OCI-LY7 (cell line): Measurements from ENCODE around the gene DDRGK1. TPM values are rescaled to one million over a fixed set of nuclear protein-coding genes. Genes with fewer than 3 reads are reported as not detected.
A peak's percentile ranks its signal among the peaks of the same experiment; 100 is the strongest.

Source experiments
- BruUV-seq: library from RNA; stranded (reverse); fragments of 400-500 nt; replicated peaks from 2 replicates; lab custom pipeline; 2021; lab: Mats Ljungman, UMichigan
- CTCF ChIA-PET: fragments of 300-600 bp; sonication (Branson Sonifier 250); formaldehyde crosslinking; loops from one replicate; lab custom pipeline; 2022; ENCODE audit warnings: antibody characterized with exemption; ENCODE audit not compliant: unreplicated experiment; lab: Charles Lee
- POLR2A ChIA-PET: fragments of 300-600 bp; sonication (Branson Sonifier 250); formaldehyde crosslinking; loops from one replicate; lab custom pipeline; 2022; ENCODE audit warnings: antibody characterized with exemption; lab: Charles Lee
- DNase-seq: peaks from one replicate; pipeline ENCODE4 v3.0.0-alpha.2; 2015; ENCODE audit warnings: low spot score
- H2AFZ ChIP-seq: fragments of 200-600 bp; sonication (generic), shearing (Covaris generic); 2 replicates; pipeline ENCODE4 v1.6.1; 2014; ENCODE audit warnings: mild to moderate bottlenecking, antibody characterized with exemption, low read length, moderate library complexity
- H3K27ac ChIP-seq: fragments of 200-600 bp; sonication (generic); 2 replicates; pipeline ENCODE4 v1.5.1; 2014; ENCODE audit warnings: mixed run types, low read depth, mild to moderate bottlenecking, moderate library complexity, low read length, inconsistent platforms; ENCODE audit not compliant: poor library complexity, severe bottlenecking
- H3K36me3 ChIP-seq: fragments of 200-600 bp; sonication (generic); 2 replicates; pipeline ENCODE4 v1.6.1; 2014; ENCODE audit warnings: mild to moderate bottlenecking, antibody characterized with exemption, low read length, moderate library complexity, mixed read lengths; ENCODE audit not compliant: insufficient read depth
- H3K4me1 ChIP-seq: fragments of 200-600 bp; sonication (generic); 2 replicates; pipeline ENCODE4 v1.5.1; 2014; ENCODE audit warnings: mild to moderate bottlenecking, low read length; ENCODE audit not compliant: insufficient read depth, poor library complexity, severe bottlenecking
- H3K4me2 ChIP-seq: fragments of 200-600 bp; sonication (generic); 2 replicates; pipeline ENCODE4 v1.6.1; 2014; ENCODE audit warnings: mild to moderate bottlenecking, low read length
- H3K4me3 ChIP-seq: fragments of 200-600 bp; sonication (generic); 2 replicates; pipeline ENCODE4 v1.5.1; 2014; ENCODE audit warnings: mild to moderate bottlenecking, low read depth, low read length; ENCODE audit not compliant: poor library complexity, severe bottlenecking
- H3K79me2 ChIP-seq: fragments of 200-600 bp; sonication (generic); 2 replicates; pipeline ENCODE4 v1.6.1; 2016; ENCODE audit warnings: low read depth, mild to moderate bottlenecking, low read length, moderate library complexity, mixed read lengths; ENCODE audit not compliant: insufficient read depth
- H3K9me2 ChIP-seq: fragments of 200-600 bp; sonication (generic); 2 replicates; pipeline ENCODE4 v1.6.1; 2016; ENCODE audit warnings: mild to moderate bottlenecking, low read length, mixed read lengths; ENCODE audit not compliant: insufficient read depth
- H3K9me3 ChIP-seq: fragments of 200-600 bp; sonication (generic); 2 replicates; pipeline ENCODE4 v1.6.1; 2014; ENCODE audit warnings: mild to moderate bottlenecking, mixed run types, low read length, mixed read lengths
- H4K20me1 ChIP-seq: fragments of 200-600 bp; sonication (generic); 2 replicates; pipeline ENCODE4 v1.6.1; 2014; ENCODE audit warnings: mild to moderate bottlenecking, antibody characterized with exemption, low read length, moderate library complexity, mixed read lengths; ENCODE audit not compliant: insufficient read depth
- EZH2phosphoT487 ChIP-seq: fragments of 200-600 bp; sonication (generic); IDR thresholded peaks from 2 replicates; pipeline ENCODE4 v1.6.1; 2018; ENCODE audit warnings: low read depth, borderline replicate concordance, mild to moderate bottlenecking, mixed run types, antibody characterized with exemption, low read length, moderate library complexity, mixed read lengths
- intact Hi-C: fragments of 100-400 bp; cut with micrococcal nuclease; formaldehyde crosslinking; loops from one replicate; pipeline ENCODE4 v1.10.0; 2022; ENCODE audit not compliant: unreplicated experiment
- total RNA-seq, 2 experiments: library from RNA; depleted of rRNA in 1 of 2; stranded (reverse); fragments of >200 nt in 1 of 2; shearing (Covaris generic) in 1 of 2; gene quantifications; 2 replicates each; pipeline ENCODE4 v1.2.3, GENCODE V29; 2014 to 2022
- TF ChIP-seq, protein P1 (sequence below): fragments of 200-600 bp; sonication (generic); conservative IDR thresholded peaks from 2 replicates; pipeline ENCODE4 v1.5.1; 2014; ENCODE audit warnings: mild to moderate bottlenecking, antibody characterized with exemption, low read length, moderate library complexity, mixed read lengths

DDRGK1 gene
- total RNA-seq, 2 experiments from 2014 or later: 37.7 to 55.0 TPM

DNA sequence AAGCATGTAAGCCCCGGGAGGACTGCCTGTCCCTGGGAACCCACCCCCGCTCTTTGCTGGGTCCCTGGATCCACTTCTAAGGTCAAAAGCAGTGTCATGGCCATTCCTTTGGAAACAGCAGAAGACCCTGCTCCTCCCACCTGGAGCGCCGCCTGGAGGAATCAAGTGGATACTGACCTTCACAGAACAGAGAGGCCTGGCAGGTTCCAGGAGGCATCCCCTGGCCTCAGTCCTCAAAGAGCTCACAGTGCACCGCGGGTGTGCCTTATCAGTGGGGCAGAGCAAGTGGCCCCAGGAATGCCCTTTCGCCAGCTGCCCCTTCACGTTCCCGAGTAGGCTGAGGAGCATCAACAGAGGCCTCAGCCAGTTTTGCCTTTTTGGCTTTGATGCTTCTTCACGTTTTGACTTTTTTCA is 45.6 kb upstream of the DDRGK1 start:
- no peak for DNase-seq
- H4K20me1 ChIP-seq: no peaks in the 10 kb centered on the region
- BruUV-seq: no TSS peak
- no peak overlapping the region for H2AFZ ChIP-seq
- H3K4me2 ChIP-seq: no peak overlapping the region
- no peaks in the 10 kb centered on the region for H3K9me2 ChIP-seq
- H3K4me3 ChIP-seq: no peak overlapping the region
- intact Hi-C loops: no loop called here
- ChIA-PET POLR2A (interaction anchor here (0.6 to 1.5 kb wide), 2 partner anchors 9 to 42 kb away, joined by 3 to 4 read pairs; no protein-coding TSS in a partner anchor), CTCF (no interaction called here)
- no peaks in the 10 kb centered on the region for H3K9me3 ChIP-seq
- TF ChIP-seq, protein P1, sequence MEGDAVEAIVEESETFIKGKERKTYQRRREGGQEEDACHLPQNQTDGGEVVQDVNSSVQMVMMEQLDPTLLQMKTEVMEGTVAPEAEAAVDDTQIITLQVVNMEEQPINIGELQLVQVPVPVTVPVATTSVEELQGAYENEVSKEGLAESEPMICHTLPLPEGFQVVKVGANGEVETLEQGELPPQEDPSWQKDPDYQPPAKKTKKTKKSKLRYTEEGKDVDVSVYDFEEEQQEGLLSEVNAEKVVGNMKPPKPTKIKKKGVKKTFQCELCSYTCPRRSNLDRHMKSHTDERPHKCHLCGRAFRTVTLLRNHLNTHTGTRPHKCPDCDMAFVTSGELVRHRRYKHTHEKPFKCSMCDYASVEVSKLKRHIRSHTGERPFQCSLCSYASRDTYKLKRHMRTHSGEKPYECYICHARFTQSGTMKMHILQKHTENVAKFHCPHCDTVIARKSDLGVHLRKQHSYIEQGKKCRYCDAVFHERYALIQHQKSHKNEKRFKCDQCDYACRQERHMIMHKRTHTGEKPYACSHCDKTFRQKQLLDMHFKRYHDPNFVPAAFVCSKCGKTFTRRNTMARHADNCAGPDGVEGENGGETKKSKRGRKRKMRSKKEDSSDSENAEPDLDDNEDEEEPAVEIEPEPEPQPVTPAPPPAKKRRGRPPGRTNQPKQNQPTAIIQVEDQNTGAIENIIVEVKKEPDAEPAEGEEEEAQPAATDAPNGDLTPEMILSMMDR: 0 out of 2 replicates have a peak, but pooled peaks have one; percentile 25
- no peak for TF ChIP-seq EZH2phosphoT487
- H3K4me1 ChIP-seq: no peaks in the 10 kb centered on the region
- H3K36me3 ChIP-seq: no peaks in the 10 kb centered on the region
- no peak overlapping the region for H3K27ac ChIP-seq
- no peaks in the 10 kb centered on the region for H3K79me2 ChIP-seq

DNA sequence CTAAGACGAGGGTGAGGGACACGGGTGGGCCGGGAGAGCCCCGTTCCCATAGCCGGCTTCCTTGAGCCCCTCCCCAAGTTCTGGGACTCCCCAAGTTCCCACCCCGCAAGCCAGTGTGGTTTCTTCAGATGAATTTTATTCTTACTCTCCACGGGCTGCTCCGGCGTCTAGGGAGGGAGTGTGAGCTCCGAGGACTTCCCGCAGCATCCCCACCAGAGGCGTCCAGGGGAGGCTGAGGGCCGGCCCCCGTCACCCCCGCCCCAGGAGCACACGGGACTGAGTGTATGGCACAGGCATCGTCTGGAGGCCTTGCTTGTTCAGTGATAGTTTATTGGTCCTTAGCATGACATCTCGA is 44.5 kb upstream of the DDRGK1 start:
- H3K27ac ChIP-seq: no peak overlapping the region
- BruUV-seq: no TSS peak
- no peak for DNase-seq
- no peak overlapping the region for H2AFZ ChIP-seq
- H3K4me3 ChIP-seq: no peak overlapping the region
- intact Hi-C loops: no loop called here
- POLR2A ChIA-PET: interaction anchor here (0.6 to 1.5 kb wide), 2 partner anchors 10 to 1910 kb away, joined by 3 to 4 read pairs; no protein-coding TSS in a partner anchor
- H3K9me3 ChIP-seq: no peaks in the 10 kb centered on the region
- CTCF ChIA-PET: no interaction called here
- H3K9me2 ChIP-seq: no peaks in the 10 kb centered on the region
- H3K4me2 ChIP-seq: no peak overlapping the region
- H3K4me1 ChIP-seq: no peaks in the 10 kb centered on the region
- no peaks in the 10 kb centered on the region; the same call in 1 of the 2 replicates for H4K20me1 ChIP-seq
- no peaks in the 10 kb centered on the region for H3K36me3 ChIP-seq
- H3K79me2 ChIP-seq: no peaks in the 10 kb centered on the region
- TF ChIP-seq, protein P1: no peak
- no peak for TF ChIP-seq EZH2phosphoT487

DNA sequence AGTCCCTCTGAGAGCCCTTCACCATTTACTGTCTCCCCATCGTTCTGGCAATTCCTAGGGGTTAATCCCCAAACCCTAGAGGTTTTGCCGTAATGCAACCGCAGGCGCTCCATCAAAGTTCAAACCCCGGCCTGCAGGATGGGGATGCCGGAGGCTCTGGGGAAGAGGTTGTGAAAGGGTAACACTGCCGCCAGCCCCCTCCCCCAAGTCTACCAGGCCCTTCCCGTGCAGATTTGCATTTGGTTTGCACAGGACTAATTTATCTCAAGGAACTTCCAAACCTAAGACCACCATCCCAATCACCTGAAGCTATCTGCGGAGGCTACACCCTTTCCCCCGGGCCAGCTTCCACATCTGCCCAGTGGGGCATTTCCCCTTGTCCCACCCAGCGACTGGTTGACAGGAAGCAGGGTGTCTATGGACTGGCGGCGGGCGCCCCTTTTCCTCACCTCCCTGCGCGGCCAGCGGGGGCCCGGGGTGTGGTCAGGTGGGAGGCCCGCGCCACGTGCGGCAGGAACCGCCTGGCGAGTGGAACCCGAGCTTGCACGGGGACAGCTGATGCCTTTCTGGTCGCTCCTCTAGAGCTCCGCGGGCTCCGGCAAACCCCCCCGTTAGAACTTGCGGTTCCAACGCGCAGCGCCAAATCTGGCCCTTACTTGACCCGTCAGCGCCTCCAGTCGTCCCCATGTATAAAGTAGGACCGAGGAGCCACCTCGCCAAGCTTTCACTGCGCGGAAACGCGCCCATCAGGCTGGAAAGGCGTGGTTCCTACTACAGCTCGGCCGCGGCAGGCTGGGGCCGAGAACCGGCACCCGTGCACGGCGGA is 43.9 kb upstream of the DDRGK1 start:
- Histone ChIP-seq H3K79me2 (no peaks in the 10 kb centered on the region), H3K4me2 (no peak overlapping the region), H3K9me3 (no peaks in the 10 kb centered on the region), H3K4me1 (no peaks in the 10 kb centered on the region), H2AFZ (no peak overlapping the region), H4K20me1 (no peaks in the 10 kb centered on the region; the same call in 1 of the 2 replicates), H3K4me3 (no peak overlapping the region), H3K27ac (no peak overlapping the region), H3K36me3 (no peaks in the 10 kb centered on the region), H3K9me2 (no peaks in the 10 kb centered on the region)
- intact Hi-C loops: no loop called here
- ChIA-PET POLR2A (interaction anchor here (0.5 to 0.9 kb wide), 3 partner anchors 15 to 1910 kb away, joined by 3 to 5 read pairs (median 3); no protein-coding TSS in a partner anchor), CTCF (no interaction called here)
- TF ChIP-seq EZH2phosphoT487: no peak
- TF ChIP-seq, protein P1: no peak
- no TSS peak for BruUV-seq
- no peak for DNase-seq
